ENCODE results near the gene ASIC2.

DNA sequence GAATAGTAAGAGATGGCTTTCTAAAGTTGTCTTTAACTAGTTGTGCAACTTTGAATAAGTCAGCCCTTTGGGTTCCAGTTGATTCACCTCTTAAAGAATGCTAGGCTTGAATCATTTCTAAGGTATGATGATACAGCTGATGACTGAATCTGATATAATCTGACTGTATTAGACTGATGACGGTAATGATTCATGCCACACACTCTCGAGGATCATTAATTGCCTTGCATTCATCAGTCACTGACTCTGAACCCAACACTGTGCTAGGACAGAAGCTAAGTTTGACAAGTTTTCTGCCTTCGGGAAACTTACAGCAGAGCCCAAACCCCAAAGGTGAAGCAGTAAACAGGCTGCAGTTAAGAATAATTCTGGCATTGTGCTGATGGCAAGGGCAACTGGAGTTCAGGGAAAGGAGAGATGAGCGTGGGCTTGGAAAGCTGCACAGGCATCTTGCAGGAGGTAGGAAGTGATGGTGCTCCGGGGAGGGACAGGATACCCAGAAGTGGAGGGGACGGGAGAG is 25.8 kb downstream of the ASIC2 start:
- TF ChIP-seq, protein P1, sequence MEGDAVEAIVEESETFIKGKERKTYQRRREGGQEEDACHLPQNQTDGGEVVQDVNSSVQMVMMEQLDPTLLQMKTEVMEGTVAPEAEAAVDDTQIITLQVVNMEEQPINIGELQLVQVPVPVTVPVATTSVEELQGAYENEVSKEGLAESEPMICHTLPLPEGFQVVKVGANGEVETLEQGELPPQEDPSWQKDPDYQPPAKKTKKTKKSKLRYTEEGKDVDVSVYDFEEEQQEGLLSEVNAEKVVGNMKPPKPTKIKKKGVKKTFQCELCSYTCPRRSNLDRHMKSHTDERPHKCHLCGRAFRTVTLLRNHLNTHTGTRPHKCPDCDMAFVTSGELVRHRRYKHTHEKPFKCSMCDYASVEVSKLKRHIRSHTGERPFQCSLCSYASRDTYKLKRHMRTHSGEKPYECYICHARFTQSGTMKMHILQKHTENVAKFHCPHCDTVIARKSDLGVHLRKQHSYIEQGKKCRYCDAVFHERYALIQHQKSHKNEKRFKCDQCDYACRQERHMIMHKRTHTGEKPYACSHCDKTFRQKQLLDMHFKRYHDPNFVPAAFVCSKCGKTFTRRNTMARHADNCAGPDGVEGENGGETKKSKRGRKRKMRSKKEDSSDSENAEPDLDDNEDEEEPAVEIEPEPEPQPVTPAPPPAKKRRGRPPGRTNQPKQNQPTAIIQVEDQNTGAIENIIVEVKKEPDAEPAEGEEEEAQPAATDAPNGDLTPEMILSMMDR (IDR thresholded peaks at IDR 0.05; ENCODE audit: low read depth, low read length, poor library complexity, severe bottlenecking): no peak
- no peak for TF ChIP-seq EZH2phosphoT487 (IDR thresholded peaks at IDR 0.05; ENCODE audit: borderline replicate concordance, low read length)
